ENCODE results near the gene NACC2.

DNA sequence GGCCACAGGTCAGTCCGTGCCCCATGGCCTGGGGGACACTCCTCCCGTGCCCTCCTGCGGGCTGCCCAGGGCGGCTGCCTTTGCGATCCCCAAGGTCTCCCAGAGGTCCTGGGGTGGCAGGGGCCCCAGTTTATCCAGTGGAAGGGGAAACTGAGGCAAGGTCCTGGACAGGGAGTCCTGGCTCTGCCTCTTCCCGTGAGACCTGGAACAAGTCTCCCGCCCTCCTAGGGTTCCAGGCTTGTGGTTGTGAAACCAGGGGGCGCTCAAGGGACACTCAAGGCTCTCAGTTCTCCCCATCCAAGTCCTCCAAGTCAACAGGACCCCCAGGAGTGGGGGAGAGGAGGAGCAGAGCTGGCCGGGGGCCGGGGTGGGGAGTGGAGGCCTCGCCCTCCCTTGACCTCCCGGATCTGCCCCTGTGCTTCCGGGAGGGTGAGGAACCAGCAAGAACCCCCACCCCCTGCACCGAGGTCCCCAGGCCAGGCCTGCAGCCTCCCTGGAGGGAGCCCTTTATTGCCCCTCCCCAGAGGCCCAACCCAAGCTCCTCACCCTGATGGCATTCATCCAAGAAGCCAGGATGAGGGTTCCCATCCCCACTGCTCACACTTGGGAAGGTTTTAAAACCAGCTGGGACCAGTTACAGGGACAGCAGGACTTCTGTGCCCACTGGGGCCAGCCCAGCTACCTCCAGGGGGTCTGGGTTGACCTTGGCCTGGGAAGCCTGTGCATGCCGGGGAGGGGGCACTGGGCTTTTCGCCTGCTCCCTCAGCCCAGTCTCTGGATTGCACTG, 48.3 kb upstream of the NACC2 start:
- TF ChIP-seq PHF8 (conservative IDR thresholded peaks at IDR 0.05; ENCODE audit: low read depth, low read length), result no peak
- TF ChIP-seq EP300 (IDR thresholded peaks at IDR 0.05; ENCODE audit: borderline replicate concordance in 1 of 2, low read depth in 2 of 2, low read length in 2 of 2), result no peak
- TF ChIP-seq, protein P1, sequence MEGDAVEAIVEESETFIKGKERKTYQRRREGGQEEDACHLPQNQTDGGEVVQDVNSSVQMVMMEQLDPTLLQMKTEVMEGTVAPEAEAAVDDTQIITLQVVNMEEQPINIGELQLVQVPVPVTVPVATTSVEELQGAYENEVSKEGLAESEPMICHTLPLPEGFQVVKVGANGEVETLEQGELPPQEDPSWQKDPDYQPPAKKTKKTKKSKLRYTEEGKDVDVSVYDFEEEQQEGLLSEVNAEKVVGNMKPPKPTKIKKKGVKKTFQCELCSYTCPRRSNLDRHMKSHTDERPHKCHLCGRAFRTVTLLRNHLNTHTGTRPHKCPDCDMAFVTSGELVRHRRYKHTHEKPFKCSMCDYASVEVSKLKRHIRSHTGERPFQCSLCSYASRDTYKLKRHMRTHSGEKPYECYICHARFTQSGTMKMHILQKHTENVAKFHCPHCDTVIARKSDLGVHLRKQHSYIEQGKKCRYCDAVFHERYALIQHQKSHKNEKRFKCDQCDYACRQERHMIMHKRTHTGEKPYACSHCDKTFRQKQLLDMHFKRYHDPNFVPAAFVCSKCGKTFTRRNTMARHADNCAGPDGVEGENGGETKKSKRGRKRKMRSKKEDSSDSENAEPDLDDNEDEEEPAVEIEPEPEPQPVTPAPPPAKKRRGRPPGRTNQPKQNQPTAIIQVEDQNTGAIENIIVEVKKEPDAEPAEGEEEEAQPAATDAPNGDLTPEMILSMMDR (IDR thresholded peaks at IDR 0.05; ENCODE audit: control extremely low read depth in 1 of 3, insufficient read depth in 1 of 3, low read depth in 1 of 3, low read length in 3 of 3), result peak in 2 of 3 experiments; percentile 69 to 72; a peak in 3 of 4 replicates
- TF ChIP-seq, protein P2, sequence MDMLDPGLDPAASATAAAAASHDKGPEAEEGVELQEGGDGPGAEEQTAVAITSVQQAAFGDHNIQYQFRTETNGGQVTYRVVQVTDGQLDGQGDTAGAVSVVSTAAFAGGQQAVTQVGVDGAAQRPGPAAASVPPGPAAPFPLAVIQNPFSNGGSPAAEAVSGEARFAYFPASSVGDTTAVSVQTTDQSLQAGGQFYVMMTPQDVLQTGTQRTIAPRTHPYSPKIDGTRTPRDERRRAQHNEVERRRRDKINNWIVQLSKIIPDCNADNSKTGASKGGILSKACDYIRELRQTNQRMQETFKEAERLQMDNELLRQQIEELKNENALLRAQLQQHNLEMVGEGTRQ (IDR thresholded peaks at IDR 0.05; ENCODE audit: low read length), result no peak
- TF ChIP-seq, protein P3, sequence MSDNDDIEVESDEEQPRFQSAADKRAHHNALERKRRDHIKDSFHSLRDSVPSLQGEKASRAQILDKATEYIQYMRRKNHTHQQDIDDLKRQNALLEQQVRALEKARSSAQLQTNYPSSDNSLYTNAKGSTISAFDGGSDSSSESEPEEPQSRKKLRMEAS (IDR thresholded peaks at IDR 0.05), result no peak
- TF ChIP-seq POLR2A (IDR thresholded peaks at IDR 0.05; ENCODE audit: control extremely low read depth in 1 of 2, low read depth in 2 of 2, low read length in 2 of 2), result no peak
- no peak for TF ChIP-seq JUN (IDR thresholded peaks at IDR 0.05; ENCODE audit: low read depth, low read length)
- TF ChIP-seq RAD21 (IDR thresholded peaks at IDR 0.05 in 1 of 2, conservative IDR thresholded peaks at IDR 0.05 in 1 of 2; ENCODE audit: low read depth in 2 of 2, low read length in 2 of 2), result peak; percentile 66 to 83
- no peak for TF ChIP-seq EZH2 (IDR thresholded peaks at IDR 0.05; ENCODE audit: low read depth, low read length, severe bottlenecking)
- TF ChIP-seq SP2 (IDR thresholded peaks at IDR 0.05; ENCODE audit: low read length), result no peak
- TF ChIP-seq POLR2AphosphoS5 (IDR thresholded peaks at IDR 0.05; ENCODE audit: low read depth, low read length), result no peak
- no peak for TF ChIP-seq SUZ12 (IDR thresholded peaks at IDR 0.05; ENCODE audit: low read length)
